AG04449 (cell line): ENCODE data around the gene PRR20G.

Experiments used
- CTCF ChIA-PET: fragments of 350-600 bp; formaldehyde crosslinking; extraction: SDS; loops from one replicate; lab custom pipeline; 2021; ENCODE audit warnings: antibody characterized with exemption; lab: Yijun Ruan, JAX
- POLR2A ChIA-PET: fragments of 400-600, 350-600 bp; formaldehyde crosslinking; extraction: SDS; loops from one replicate; lab custom pipeline; 2020; ENCODE audit warnings: antibody characterized with exemption, inconsistent platforms; lab: Yijun Ruan, JAX
- DNase-seq: peaks from one replicate; pipeline ENCODE4 v3.0.0-alpha.2; 2010; ENCODE audit warnings: low read depth, low spot score
- H3K4me3 ChIP-seq: 2 replicates; pipeline ENCODE4 v1.5.1; 2011; ENCODE audit warnings: low read depth, mild to moderate bottlenecking, control low read depth, low read length
- TF ChIP-seq, protein P1 (sequence below): IDR thresholded peaks from one replicate; pipeline ENCODE4 v1.5.1; 2011; ENCODE audit warnings: mild to moderate bottlenecking, moderate library complexity, low read length, control low read depth, inconsistent platforms; ENCODE audit not compliant: insufficient read depth; ENCODE audit errors: missing control alignments

PRR20G gene

DNA sequence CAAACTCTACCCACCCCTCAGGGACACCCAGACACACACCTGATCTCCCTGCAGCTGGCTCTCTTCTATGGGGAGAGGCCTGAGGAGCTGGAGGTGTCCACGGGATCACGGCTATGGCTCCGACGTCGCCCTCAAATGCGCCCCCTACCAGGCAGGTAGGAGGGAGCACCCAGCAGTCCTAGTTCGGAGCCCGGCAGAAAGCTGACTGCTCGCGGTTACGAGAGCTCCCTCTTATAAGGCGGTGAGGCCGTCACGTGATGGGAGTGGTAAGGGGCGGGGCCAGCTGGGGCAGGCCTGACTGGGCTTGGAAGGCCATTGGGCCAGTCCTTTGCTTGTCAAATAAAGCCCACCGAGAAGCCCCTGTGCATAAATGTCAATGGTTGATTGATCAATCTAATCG, at the start of gene PRR20G:
TSS of gene PRR20G (minus strand) at position 207 of the 400 bp plus-strand sequence. CDS start 681 bp downstream, outside the sequence.
- no peak for DNase-seq
- ChIA-PET POLR2A (no interaction called here), CTCF (no interaction called here)
- no peak within 1 kb of the TSS for H3K4me3 ChIP-seq
- TF ChIP-seq, protein P1, sequence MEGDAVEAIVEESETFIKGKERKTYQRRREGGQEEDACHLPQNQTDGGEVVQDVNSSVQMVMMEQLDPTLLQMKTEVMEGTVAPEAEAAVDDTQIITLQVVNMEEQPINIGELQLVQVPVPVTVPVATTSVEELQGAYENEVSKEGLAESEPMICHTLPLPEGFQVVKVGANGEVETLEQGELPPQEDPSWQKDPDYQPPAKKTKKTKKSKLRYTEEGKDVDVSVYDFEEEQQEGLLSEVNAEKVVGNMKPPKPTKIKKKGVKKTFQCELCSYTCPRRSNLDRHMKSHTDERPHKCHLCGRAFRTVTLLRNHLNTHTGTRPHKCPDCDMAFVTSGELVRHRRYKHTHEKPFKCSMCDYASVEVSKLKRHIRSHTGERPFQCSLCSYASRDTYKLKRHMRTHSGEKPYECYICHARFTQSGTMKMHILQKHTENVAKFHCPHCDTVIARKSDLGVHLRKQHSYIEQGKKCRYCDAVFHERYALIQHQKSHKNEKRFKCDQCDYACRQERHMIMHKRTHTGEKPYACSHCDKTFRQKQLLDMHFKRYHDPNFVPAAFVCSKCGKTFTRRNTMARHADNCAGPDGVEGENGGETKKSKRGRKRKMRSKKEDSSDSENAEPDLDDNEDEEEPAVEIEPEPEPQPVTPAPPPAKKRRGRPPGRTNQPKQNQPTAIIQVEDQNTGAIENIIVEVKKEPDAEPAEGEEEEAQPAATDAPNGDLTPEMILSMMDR: no peak

DNA sequence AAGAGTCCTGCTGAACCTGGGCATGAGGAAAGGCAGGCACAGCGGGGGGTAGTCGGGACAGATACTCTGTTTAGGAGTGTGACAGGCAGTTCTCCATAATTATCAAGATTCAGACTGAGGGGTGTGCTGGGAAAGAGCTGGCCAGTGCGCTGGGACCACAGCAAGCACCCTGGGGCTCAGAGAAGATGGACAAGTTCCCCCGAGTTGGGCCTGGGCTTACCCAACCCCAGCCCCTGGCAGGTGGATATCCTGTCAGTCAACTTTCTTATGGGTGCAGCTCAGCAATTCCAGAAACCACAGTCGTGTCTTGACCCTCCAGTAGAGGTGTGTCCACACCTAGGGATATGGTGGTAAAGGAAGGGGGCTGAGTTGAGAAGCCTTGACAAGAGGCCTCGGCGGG, 49.2 kb upstream of the PRR20G start:
- no peak for DNase-seq
- POLR2A ChIA-PET: no interaction called here
- TF ChIP-seq, protein P1: no peak
- no peak overlapping the region for H3K4me3 ChIP-seq
- CTCF ChIA-PET: no interaction called here

DNA sequence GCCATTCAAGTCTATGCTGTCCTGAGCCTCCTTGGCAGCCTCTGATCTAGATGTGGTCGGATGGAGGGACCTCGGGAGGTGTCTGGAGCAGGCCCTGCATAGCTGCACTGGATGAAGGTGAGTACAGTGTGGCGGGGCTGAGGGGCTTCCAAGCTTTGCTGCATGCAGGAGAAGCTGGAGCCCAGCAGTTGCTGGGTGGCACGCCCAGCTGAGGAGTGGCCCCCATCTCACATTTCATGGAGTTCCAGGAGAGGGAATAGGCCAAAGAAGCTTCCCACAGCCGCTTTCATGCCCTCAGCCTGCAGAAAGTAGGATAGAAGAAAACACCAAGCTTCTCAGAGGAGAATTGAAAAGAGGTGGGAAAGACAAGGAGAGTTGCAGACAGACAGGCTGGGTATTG, 48.3 kb upstream of the PRR20G start:
- POLR2A ChIA-PET: no interaction called here
- TF ChIP-seq, protein P1: no peak
- CTCF ChIA-PET: no interaction called here
- no peak overlapping the region for H3K4me3 ChIP-seq
- DNase-seq: no peak

DNA sequence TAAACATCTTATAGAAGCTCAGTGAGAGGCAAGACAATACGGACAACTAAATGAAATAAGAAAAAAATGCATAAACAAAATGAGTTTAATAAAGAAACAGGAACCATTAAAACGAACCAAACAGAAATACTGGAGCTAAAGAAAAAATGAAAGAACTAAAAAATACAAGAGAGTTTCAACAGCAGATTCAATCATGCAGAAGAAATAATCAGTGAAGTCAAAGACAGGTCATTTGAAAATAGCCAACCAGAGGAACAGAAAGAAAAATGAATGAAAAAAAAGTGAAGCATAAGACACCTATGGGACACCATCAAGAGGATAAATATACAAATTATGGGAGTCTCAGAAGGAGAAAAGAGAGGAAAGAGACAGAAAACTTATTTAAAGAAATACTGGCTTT, 42.5 kb upstream of the PRR20G start:
- ChIA-PET CTCF (no interaction called here), POLR2A (no interaction called here)
- TF ChIP-seq, protein P1: no peak
- no peak for DNase-seq
- no peak overlapping the region for H3K4me3 ChIP-seq

DNA sequence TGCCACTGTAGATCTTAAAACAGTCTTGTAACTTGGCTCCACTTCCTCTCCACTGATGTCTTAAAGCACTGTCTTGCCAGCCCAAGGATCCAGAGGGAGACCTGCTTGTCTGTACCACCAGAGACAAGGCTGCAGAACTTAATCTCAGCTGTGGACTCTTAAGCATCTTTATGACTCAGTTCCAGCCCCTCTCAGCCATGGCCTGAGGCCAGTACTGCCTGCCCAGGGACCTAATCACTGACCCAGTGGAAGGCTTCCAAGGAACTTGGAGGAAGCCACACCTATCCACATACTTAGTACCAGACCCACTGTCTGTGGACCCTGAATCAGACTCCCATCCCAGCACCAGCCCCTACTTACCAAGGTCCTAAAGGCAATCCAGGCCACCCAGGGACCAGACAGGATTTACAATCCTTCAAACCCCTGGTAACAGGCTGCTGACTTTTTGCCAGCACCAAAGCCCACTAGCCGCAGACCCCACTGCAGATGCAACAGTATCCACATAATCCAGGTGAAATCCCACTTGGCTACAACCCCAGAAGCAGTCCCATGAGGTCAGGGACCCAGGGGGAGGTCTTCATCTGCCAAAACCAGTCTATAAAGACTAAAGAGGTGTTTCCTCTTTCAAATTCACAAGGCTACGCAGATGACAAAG, 41.9 kb upstream of the PRR20G start:
- DNase-seq: no peak
- no peak overlapping the region for H3K4me3 ChIP-seq
- POLR2A ChIA-PET: no interaction called here
- TF ChIP-seq, protein P1: no peak
- CTCF ChIA-PET: no interaction called here

DNA sequence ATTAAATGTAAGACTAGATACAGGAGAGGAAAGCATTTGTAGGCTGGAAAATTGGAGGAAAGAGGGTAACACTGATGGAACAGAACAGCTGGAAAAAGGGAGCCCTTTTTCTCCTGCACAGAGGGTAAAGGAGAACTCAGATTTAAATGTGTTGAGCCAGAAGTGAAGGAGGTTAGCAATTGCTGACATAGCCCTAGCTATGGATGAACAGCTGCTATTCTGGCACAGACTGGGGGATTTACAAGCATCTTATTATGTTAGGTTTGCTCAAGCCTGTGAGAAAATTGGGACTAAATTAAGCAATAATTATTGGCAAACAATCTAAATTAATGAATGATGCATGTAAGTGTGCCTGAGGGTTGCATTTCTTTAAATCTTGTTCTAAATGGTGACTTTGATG, 40.6 kb upstream of the PRR20G start:
- ChIA-PET CTCF (no interaction called here), POLR2A (no interaction called here)

More for the DNA sequence above, 40.6 kb upstream of the PRR20G start:
- TF ChIP-seq, protein P1: no peak
- no peak for DNase-seq
- H3K4me3 ChIP-seq: no peak overlapping the region
